CD4-positive, alpha-beta T cell (primary cell): Measurements from ENCODE around the gene OPN1LW. TPM values are rescaled to one million over a fixed set of nuclear protein-coding genes. Genes with fewer than 3 reads are reported as not detected.
A peak's percentile ranks its signal among the peaks of the same experiment; 100 is the strongest.
"Not testable (repeated sequence)": the region's sequence is repeated elsewhere in the genome, so short reads cannot be mapped to it uniquely, and the experiment has no call there.

Experiments used
- ATAC-seq: fragments of 200-7000 bp; cut with Tn5 transposase; one replicate; pipeline ENCODE4 v1.10.0; 2022; ENCODE audit warnings: mild to moderate bottlenecking; ENCODE audit not compliant: poor library complexity
- CTCF ChIA-PET: fragments of 350-600 bp; sonication (Branson Sonifier 250); formaldehyde crosslinking; loops from one replicate; lab custom pipeline; 2021; ENCODE audit warnings: antibody characterized with exemption, inconsistent platforms; lab: Charles Lee
- POLR2A ChIA-PET: fragments of 350-600 bp; sonication (Branson Sonifier 250); formaldehyde crosslinking; loops from one replicate; lab custom pipeline; 2021; ENCODE audit warnings: antibody characterized with exemption, inconsistent platforms; lab: Charles Lee
- DNase-seq, 14 experiments: peaks; one replicate each; pipeline ENCODE4 v3.0.0-alpha.2; 2013 to 2020; ENCODE audit warnings: mixed read lengths in 2 of 14
- H3K27ac ChIP-seq, 2 donors: one replicate each; pipeline versions ENCODE4 v1.5.1 to v1.7.0; 2013; ENCODE audit warnings: low read length in 2 of 2, low read depth in 1 of 2, mild to moderate bottlenecking in 1 of 2
- H3K27me3 ChIP-seq, 2 experiments: 1 replicate in 1 of 2; 2 replicates in 1 of 2; pipeline versions ENCODE4 v1.6.1 to v1.7.0; 2013; ENCODE audit warnings: low read length in 2 of 2, control low read depth in 1 of 2, mild to moderate bottlenecking in 1 of 2, moderate library complexity in 1 of 2; ENCODE audit not compliant: insufficient read depth in 2 of 2, control insufficient read depth in 1 of 2
- H3K36me3 ChIP-seq: one replicate; pipeline ENCODE4 v1.6.1; 2013; ENCODE audit warnings: low read length, control low read depth; ENCODE audit not compliant: insufficient read depth
- H3K4me1 ChIP-seq: one replicate; pipeline ENCODE4 v1.6.1; 2013; ENCODE audit warnings: low read length, control low read depth; ENCODE audit not compliant: insufficient read depth
- H3K4me3 ChIP-seq: one replicate; pipeline ENCODE4 v1.5.1; 2013; ENCODE audit warnings: mild to moderate bottlenecking, low read length, moderate library complexity
- H3K9me3 ChIP-seq, 2 experiments: 1 replicate in 1 of 2; 2 replicates in 1 of 2; pipeline versions ENCODE4 v1.6.1 to v1.7.0; 2013; ENCODE audit warnings: low read length in 2 of 2, mild to moderate bottlenecking in 2 of 2, control low read depth in 1 of 2, moderate library complexity in 1 of 2; ENCODE audit not compliant: control insufficient read depth in 1 of 2, insufficient read depth in 1 of 2
- H3K27ac Mint-ChIP-seq: one replicate; pipeline ENCODE4 v1.8.0; 2020; ENCODE audit warnings: mixed read lengths
- H3K27me3 Mint-ChIP-seq: one replicate; pipeline ENCODE4 v1.8.0; 2021; ENCODE audit warnings: mixed read lengths
- H3K36me3 Mint-ChIP-seq: one replicate; pipeline ENCODE4 v1.8.0; 2021; ENCODE audit warnings: low read depth, mixed read lengths
- H3K4me1 Mint-ChIP-seq: one replicate; pipeline ENCODE4 v1.8.0; 2021; ENCODE audit warnings: low read depth, mixed read lengths
- H3K4me3 Mint-ChIP-seq: one replicate; pipeline ENCODE4 v1.8.0; 2020; ENCODE audit warnings: mild to moderate bottlenecking, mixed read lengths
- H3K9me3 Mint-ChIP-seq: one replicate; pipeline ENCODE4 v1.8.0; 2020; ENCODE audit warnings: mixed read lengths
- intact Hi-C, 2 experiments: fragments of 100-400 bp; cut with DNase I in 1 of 2; cut with micrococcal nuclease in 1 of 2; formaldehyde crosslinking; loops; one replicate each; pipeline versions ENCODE4 v1.15.1 to v1.9.0; 2023 to 2025; cut with DNase I, micrococcal nuclease
- polyA plus RNA-seq, 2 donors: library from polyadenylated mRNA; unstranded; fragments of 120-200 nt; gene quantifications; one replicate each; pipeline ENCODE4 v1.2.1, GENCODE V29; 2013
- total RNA-seq, 174 experiments: library from RNA in 2 of 174; stranded (reverse) in 2 of 174; gene quantifications; one replicate each; pipeline ENCODE4 v1.2.3 and lab custom pipeline; 2021 to 2026
- TF ChIP-seq, protein P1 (sequence below): fragments of 200-600 bp; IDR thresholded peaks from one replicate; pipeline ENCODE4 v1.8.0; 2022; ENCODE audit warnings: antibody characterized with exemption, mild to moderate bottlenecking

Gene OPN1LW
- total RNA-seq (not detected), total RNA-seq (lab: John Stamatoyannopoulos, UW) (0 to 0.06 (median 0) reads per million in 172 experiments)
- not detected for polyA plus RNA-seq (2013, experiment 1 of 2)
- polyA plus RNA-seq (2013, experiment 2 of 2) = not detected

- ATAC-seq, CTCF ChIA-PET, DNase-seq: not testable (repeated sequence)
Observed at GRCh38 chrX:154144010-154144409, at the start of gene OPN1LW. TSS of gene OPN1LW (plus strand) at chrX:154144243. CDS start at chrX:154144284, 41 bp downstream.

GRCh38 chrX:154094833-154095232, 49.2 kb upstream of the OPN1LW start:
- peaks cover 63% of the 10 kb centered on the region for H3K4me1 Mint-ChIP-seq
- peaks cover 53% of the 10 kb centered on the region for H3K4me1 ChIP-seq
- peak overlapping the region; percentile 90 for H3K4me3 ChIP-seq
- H3K27ac ChIP-seq = peak overlapping the region in 1 of 2 donors; percentile 9
- H3K36me3 Mint-ChIP-seq = peaks cover 37% of the 10 kb centered on the region
- H3K27me3 Mint-ChIP-seq = no peaks in the 10 kb centered on the region
- H3K27me3 ChIP-seq = no peaks in the 10 kb centered on the region
- peaks cover 13% of the 10 kb centered on the region for H3K36me3 ChIP-seq
- ChIA-PET CTCF (interaction anchor here (1.6 kb wide), 1 partner anchor 81 kb away, joined by 6 read pairs; no protein-coding TSS in a partner anchor), POLR2A (interaction anchor here (0.9 to 2.2 kb wide), 3 partner anchors 24 to 124 kb away, joined by 4 to 10 read pairs (median 5); partner anchors contain the start of gene HCFC1)
- intact Hi-C loops = loop anchor here in 1 of 2 experiments (5.0 kb wide), 3 partner anchors 78 to 277 kb away; partner anchors contain the start of genes FLNA and IRAK1
- no peaks in the 10 kb centered on the region for H3K9me3 ChIP-seq
- H3K27ac Mint-ChIP-seq = peak overlapping the region; percentile 97
- H3K4me3 Mint-ChIP-seq = peak overlapping the region; percentile 97
- H3K9me3 Mint-ChIP-seq = no peaks in the 10 kb centered on the region
- DNase-seq = no peak
- ATAC-seq = no peak
- TF ChIP-seq, protein P1, sequence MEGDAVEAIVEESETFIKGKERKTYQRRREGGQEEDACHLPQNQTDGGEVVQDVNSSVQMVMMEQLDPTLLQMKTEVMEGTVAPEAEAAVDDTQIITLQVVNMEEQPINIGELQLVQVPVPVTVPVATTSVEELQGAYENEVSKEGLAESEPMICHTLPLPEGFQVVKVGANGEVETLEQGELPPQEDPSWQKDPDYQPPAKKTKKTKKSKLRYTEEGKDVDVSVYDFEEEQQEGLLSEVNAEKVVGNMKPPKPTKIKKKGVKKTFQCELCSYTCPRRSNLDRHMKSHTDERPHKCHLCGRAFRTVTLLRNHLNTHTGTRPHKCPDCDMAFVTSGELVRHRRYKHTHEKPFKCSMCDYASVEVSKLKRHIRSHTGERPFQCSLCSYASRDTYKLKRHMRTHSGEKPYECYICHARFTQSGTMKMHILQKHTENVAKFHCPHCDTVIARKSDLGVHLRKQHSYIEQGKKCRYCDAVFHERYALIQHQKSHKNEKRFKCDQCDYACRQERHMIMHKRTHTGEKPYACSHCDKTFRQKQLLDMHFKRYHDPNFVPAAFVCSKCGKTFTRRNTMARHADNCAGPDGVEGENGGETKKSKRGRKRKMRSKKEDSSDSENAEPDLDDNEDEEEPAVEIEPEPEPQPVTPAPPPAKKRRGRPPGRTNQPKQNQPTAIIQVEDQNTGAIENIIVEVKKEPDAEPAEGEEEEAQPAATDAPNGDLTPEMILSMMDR = no peak

More at GRCh38 chrX:154144010-154144409, at the start of gene OPN1LW:
- H3K9me3 Mint-ChIP-seq, H3K36me3 Mint-ChIP-seq, H3K4me3 Mint-ChIP-seq, H3K4me1 Mint-ChIP-seq, H3K36me3 ChIP-seq, H3K9me3 ChIP-seq, H3K27ac Mint-ChIP-seq, intact Hi-C loops, H3K4me1 ChIP-seq, H3K27me3 ChIP-seq, H3K4me3 ChIP-seq, POLR2A ChIA-PET, H3K27ac ChIP-seq, H3K27me3 Mint-ChIP-seq: not testable (repeated sequence)

DNA sequence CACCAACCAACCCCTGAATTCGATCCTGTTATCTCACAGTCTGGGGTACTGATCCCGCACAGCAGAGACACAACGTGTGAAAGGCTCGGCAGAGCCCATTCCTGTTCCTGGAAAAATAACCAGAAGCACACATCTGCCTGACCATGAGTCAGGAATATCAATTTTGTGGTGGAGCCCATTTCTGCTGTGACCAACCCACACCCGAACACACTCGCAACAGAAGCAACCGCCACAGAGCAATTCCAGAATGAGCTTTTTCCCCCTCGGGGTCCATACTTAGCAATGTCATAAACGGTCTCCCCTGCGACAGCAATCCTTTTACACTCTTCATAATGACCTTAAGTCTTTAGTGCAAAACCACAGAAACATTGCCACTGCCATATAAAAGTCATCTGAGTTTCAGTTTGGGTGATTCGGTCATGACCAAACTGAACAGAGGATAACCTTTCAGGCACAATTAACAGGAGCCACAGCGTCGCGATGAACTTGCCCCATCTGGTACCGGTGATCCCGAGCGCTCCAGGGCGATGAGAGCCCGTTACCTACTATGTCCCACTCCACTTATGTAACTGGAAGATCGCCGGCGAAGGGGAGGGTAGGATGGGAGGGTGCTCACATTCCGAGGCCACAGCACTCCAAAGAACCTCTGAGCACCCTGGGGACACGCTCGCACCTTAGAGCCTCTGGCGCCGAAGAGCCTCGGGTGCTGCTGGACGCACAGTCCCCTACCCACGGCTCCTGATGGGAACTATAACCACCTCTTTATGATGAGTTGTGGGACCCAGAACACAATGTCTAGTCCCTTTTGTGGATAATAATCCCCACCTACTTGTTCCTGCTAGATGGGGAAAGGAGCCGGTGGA, 47.7 kb upstream of the OPN1LW start:
- ChIA-PET POLR2A (interaction anchor here (0.6 to 2.2 kb wide), 10 partner anchors 28 to 420 kb away, joined by 3 to 10 read pairs (median 3); partner anchors contain the start of gene HCFC1), CTCF (no interaction called here)
- intact Hi-C loops = loop anchor here (1.0 to 5.0 kb wide), 4 partner anchors 40 to 276 kb away; partner anchors contain the start of genes FLNA (in 1 of the 2) and IRAK1 (in 1 of the 2)
- H3K27me3 Mint-ChIP-seq = no peaks in the 10 kb centered on the region
- H3K27ac ChIP-seq = peak overlapping the region; percentile 80 to 86
- peaks cover 27% of the 10 kb centered on the region for H3K36me3 Mint-ChIP-seq
- DNase-seq = peak in 4 of 14 experiments; percentile 16 to 51 (median 38)
- no peaks in the 10 kb centered on the region for H3K9me3 ChIP-seq
- peak overlapping the region; percentile 90 for H3K4me3 ChIP-seq
- TF ChIP-seq, protein P1 = no peak
- H3K9me3 Mint-ChIP-seq = no peaks in the 10 kb centered on the region
- no peak for ATAC-seq
- H3K36me3 ChIP-seq = peaks cover 4% of the 10 kb centered on the region
- H3K4me3 Mint-ChIP-seq = peak overlapping the region; percentile 97
- peaks cover 53% of the 10 kb centered on the region for H3K4me1 Mint-ChIP-seq
- peaks cover 46% of the 10 kb centered on the region for H3K4me1 ChIP-seq
- no peaks in the 10 kb centered on the region for H3K27me3 ChIP-seq
- H3K27ac Mint-ChIP-seq = peak overlapping the region; percentile 97
